ENCODE data around the gene CLSTN2. TPM values are rescaled to one million over a fixed set of nuclear protein-coding genes. Genes with fewer than 3 reads are reported as not detected.

Gene CLSTN2
- total and polyA plus RNA-seq, 2 of the 8 experiments (the other 6 are each of a cell fraction or from before 2014, with no cell fraction given), result 0.39 to 0.52 TPM

DNA sequence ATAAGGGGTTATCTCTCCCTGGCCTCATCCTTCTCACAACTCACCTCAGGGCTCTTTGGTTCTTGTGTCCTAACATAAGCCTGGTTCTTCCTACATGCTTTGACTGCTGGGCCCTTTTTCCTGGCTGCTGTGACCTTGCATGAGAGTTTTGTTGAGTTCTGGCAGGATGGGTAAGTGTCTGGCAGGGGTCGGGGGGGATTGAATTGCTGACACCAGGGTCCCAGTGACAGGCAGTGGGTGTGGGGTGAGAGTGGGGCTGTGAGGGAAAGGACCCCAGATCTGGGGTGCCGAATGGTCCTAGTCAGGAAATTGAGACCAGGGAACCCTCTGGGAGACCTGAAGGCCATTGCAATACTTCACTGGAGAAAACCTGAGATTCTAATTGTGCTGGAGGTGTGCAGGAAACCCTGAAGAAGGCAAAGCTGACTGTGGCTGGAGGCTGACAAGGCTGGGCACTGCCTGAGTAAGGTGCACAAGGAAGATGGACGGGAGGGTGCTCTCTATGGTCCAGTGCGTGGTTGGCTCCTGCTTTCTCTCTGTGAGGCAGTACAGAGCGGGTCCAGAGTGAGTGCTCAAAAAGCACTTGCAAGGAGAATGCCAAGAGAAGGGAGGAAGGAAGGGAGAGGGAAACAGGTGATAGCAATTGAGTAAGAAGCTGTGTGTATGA is 76.8 kb downstream of the CLSTN2 start (continued):
- TF ChIP-seq CHD7 (IDR thresholded peaks at IDR 0.05; ENCODE audit: insufficient replicate concordance, low read length), result no peak
- no peak for TF ChIP-seq EP300 (IDR thresholded peaks at IDR 0.05; ENCODE audit: borderline replicate concordance in 1 of 2, low read depth in 2 of 2, low read length in 2 of 2)
- no peak for TF ChIP-seq TCF12 (IDR thresholded peaks at IDR 0.05; ENCODE audit: low read depth, low read length)

Data from H1 (cell line).